A549 treated with CpdA at 1 μM for 4 hours (cell line): ENCODE measurements around the gene NOS2. TPM values are rescaled to one million over a fixed set of nuclear protein-coding genes. Genes with fewer than 3 reads are reported as not detected.

Experiments
- total RNA-seq: library from RNA; stranded (reverse); fragments of 200-300 nt; extraction: Qiagen RNA extraction; gene quantifications from 5 replicates; pipeline ENCODE4 v1.2.3, GENCODE V29; 2022; ENCODE audit warnings: low read depth

Gene NOS2
- 0.08 to 0.15 TPM (median 0.10 TPM) in 5 replicates for total RNA-seq

DNA sequence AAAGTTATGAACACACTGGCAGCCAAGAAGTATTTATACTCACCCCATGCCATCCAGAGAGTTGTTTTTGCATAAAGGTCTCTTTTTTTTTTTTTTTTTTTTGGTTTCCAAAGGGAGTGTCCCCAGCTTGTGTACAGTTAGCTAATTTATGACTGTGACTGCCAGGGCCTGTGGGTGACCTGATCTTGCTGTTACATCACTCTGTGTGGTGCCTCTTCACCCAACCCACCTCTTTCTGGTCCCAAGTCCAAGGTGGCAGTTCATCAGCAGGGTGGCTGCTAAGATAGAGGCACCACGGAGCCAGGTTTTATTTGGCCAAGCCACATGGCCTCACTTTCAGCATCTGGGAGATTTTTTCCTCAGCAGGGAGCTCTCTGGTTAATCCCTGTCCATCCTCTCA lies at the start of gene NOS2:
TSS of gene NOS2 (minus strand) at position 8 of the 400 bp plus-strand sequence. CDS start 1,720 bp downstream, outside the sequence.

Other genes starting within 250 kb of the NOS2 start
- gene LGALS9, start 169.3 kb downstream of the NOS2 start, total RNA-seq: 1.1 to 2.2 TPM (median 1.3 TPM) in 5 replicates
- 0.72 to 1.7 TPM (median 1.2 TPM) in 5 replicates for gene LYRM9, start 92.8 kb upstream of the NOS2 start, total RNA-seq
- gene NLK, start 242.1 kb upstream of the NOS2 start, total RNA-seq: 9.8 to 12.1 TPM (median 10.5 TPM) in 5 replicates